OCI-LY1 (cell line): Measurements from ENCODE around the gene ZNF653.

ENCODE experiments used
- H2AFZ ChIP-seq: fragments of 200-600 bp; sonication (generic), shearing (Covaris generic); 2 replicates; pipeline ENCODE4 v1.6.0; 2014; ENCODE audit warnings: antibody characterized with exemption, mild to moderate bottlenecking, low read length
- H3F3A ChIP-seq: fragments of 200-600 bp; sonication (generic), shearing (Covaris generic); 2 replicates; pipeline ENCODE4 v1.6.0; 2014; ENCODE audit warnings: mild to moderate bottlenecking, antibody characterized with exemption, low read length, moderate library complexity; ENCODE audit not compliant: insufficient read depth
- H3K27ac ChIP-seq: fragments of 200-600 bp; sonication (generic); 2 replicates; pipeline ENCODE4 v1.5.1; 2014; ENCODE audit warnings: low read length, mixed run types, mild to moderate bottlenecking, low read depth; ENCODE audit not compliant: poor library complexity, severe bottlenecking
- H3K27me3 ChIP-seq: fragments of 200-600 bp; sonication (generic); 2 replicates; pipeline ENCODE4 v1.6.0; 2014; ENCODE audit warnings: antibody characterized with exemption, mild to moderate bottlenecking, low read length, moderate library complexity; ENCODE audit not compliant: insufficient read depth
- H3K36me3 ChIP-seq: fragments of 200-600 bp; sonication (generic); 2 replicates; pipeline ENCODE4 v1.6.1; 2014; ENCODE audit warnings: mild to moderate bottlenecking, antibody characterized with exemption, low read length, moderate library complexity, mixed read lengths; ENCODE audit not compliant: insufficient read depth
- H3K4me1 ChIP-seq: fragments of 200-600 bp; sonication (generic); 2 replicates; pipeline ENCODE4 v1.5.1; 2014; ENCODE audit warnings: mild to moderate bottlenecking, low read length, moderate library complexity; ENCODE audit not compliant: insufficient read depth, severe bottlenecking
- H3K4me2 ChIP-seq: fragments of 200-600 bp; sonication (generic), shearing (Covaris generic); 2 replicates; pipeline ENCODE4 v1.6.1; 2014; ENCODE audit warnings: low read length
- H3K4me3 ChIP-seq: fragments of 200-600 bp; sonication (generic); 2 replicates; pipeline ENCODE4 v1.5.1; 2014; ENCODE audit warnings: low read length, low read depth, mild to moderate bottlenecking, mixed read lengths; ENCODE audit not compliant: poor library complexity, severe bottlenecking
- H3K79me2 ChIP-seq: fragments of 200-600 bp; shearing (Covaris generic); 2 replicates; pipeline ENCODE4 v1.6.1; 2016; ENCODE audit warnings: mixed run types, low read length, mixed read lengths; ENCODE audit not compliant: insufficient read depth
- H3K9ac ChIP-seq: fragments of 200-600 bp; sonication (generic), shearing (Covaris generic); 2 replicates; pipeline ENCODE4 v1.6.1; 2014; ENCODE audit warnings: mild to moderate bottlenecking, low read length, mixed read lengths
- H3K9me2 ChIP-seq: fragments of 200-600 bp; sonication (generic), shearing (Covaris generic); 2 replicates; pipeline ENCODE4 v1.6.1; 2014; ENCODE audit warnings: low read depth, mild to moderate bottlenecking, low read length, mixed read lengths
- H3K9me3 ChIP-seq: fragments of 200-600 bp; shearing (Covaris generic); 2 replicates; pipeline ENCODE4 v1.6.1; 2014; ENCODE audit warnings: low read length, mixed read lengths
- H4K20me1 ChIP-seq: fragments of 200-600 bp; sonication (generic), shearing (Covaris generic); 2 replicates; pipeline ENCODE4 v1.6.0; 2016; ENCODE audit warnings: mild to moderate bottlenecking, low read length; ENCODE audit not compliant: insufficient read depth
- CTCF ChIP-seq: fragments of 200-600 bp; sonication (generic), shearing (Covaris generic); IDR thresholded peaks from 2 replicates; pipeline ENCODE4 v1.5.1; 2017; ENCODE audit warnings: mild to moderate bottlenecking, antibody characterized with exemption, low read length, moderate library complexity, mixed read lengths
- EZH2 ChIP-seq: fragments of 200-600 bp; sonication (generic), shearing (Covaris generic); IDR thresholded peaks from 2 replicates; pipeline ENCODE4 v1.8.0; 2017; ENCODE audit warnings: borderline replicate concordance, mixed run types, mild to moderate bottlenecking, antibody characterized with exemption, low read length, moderate library complexity, mixed read lengths

ZNF653 gene

GRCh38 chr19:11485245-11485837 is 20.3 kb downstream of the ZNF653 start:
- TF ChIP-seq EZH2 = no peak
- TF ChIP-seq CTCF = no peak
- no peak overlapping the region for H3K27ac ChIP-seq
- H3K9me3 ChIP-seq = no peaks in the 10 kb centered on the region
- H3K36me3 ChIP-seq = peaks cover 7% of the 10 kb centered on the region; the same call in 1 of the 2 replicates
- H3K9ac ChIP-seq = no peak overlapping the region
- H3K27me3 ChIP-seq = no peaks in the 10 kb centered on the region
- no peak overlapping the region for H2AFZ ChIP-seq
- H4K20me1 ChIP-seq = no peaks in the 10 kb centered on the region
- H3K9me2 ChIP-seq = no peaks in the 10 kb centered on the region
- H3K4me2 ChIP-seq = no peak overlapping the region
- H3F3A ChIP-seq = no peaks in the 10 kb centered on the region
- peaks cover 19% of the 10 kb centered on the region for H3K4me1 ChIP-seq
- no peaks in the 10 kb centered on the region for H3K79me2 ChIP-seq
- no peak overlapping the region for H3K4me3 ChIP-seq

GRCh38 chr19:11483366-11484111 is 22.1 kb downstream of the ZNF653 start:
- no peaks in the 10 kb centered on the region for H3K36me3 ChIP-seq
- H3K27me3 ChIP-seq = no peaks in the 10 kb centered on the region
- H3K27ac ChIP-seq = no peak overlapping the region
- H4K20me1 ChIP-seq = no peaks in the 10 kb centered on the region
- H3K9me2 ChIP-seq = no peaks in the 10 kb centered on the region
- no peak for TF ChIP-seq EZH2
- TF ChIP-seq CTCF = no peak
- H3F3A ChIP-seq = no peaks in the 10 kb centered on the region
- H3K4me1 ChIP-seq = peaks cover 19% of the 10 kb centered on the region
- no peak overlapping the region for H3K4me3 ChIP-seq
- H3K9me3 ChIP-seq = no peaks in the 10 kb centered on the region
- no peak overlapping the region for H3K4me2 ChIP-seq
- H2AFZ ChIP-seq = no peak overlapping the region
- no peaks in the 10 kb centered on the region for H3K79me2 ChIP-seq
- H3K9ac ChIP-seq = no peak overlapping the region

GRCh38 chr19:11482384-11483050 is 23.1 kb downstream of the ZNF653 start:
- peak overlapping the region; percentile 65 for H3K9ac ChIP-seq
- H3K27ac ChIP-seq = peak overlapping the region; percentile 62
- H3K27me3 ChIP-seq = no peaks in the 10 kb centered on the region

More at GRCh38 chr19:11482384-11483050, 23.1 kb downstream of the ZNF653 start:
- Histone ChIP-seq H3K4me2 (peak overlapping the region; percentile 65), H3K9me2 (no peaks in the 10 kb centered on the region), H3K4me1 (peaks cover 19% of the 10 kb centered on the region), H2AFZ (no peak overlapping the region), H3K9me3 (no peaks in the 10 kb centered on the region), H3K79me2 (no peaks in the 10 kb centered on the region), H4K20me1 (no peaks in the 10 kb centered on the region), H3K36me3 (no peaks in the 10 kb centered on the region), H3K4me3 (peak overlapping the region; percentile 56), H3F3A (no peaks in the 10 kb centered on the region)
- no peak for TF ChIP-seq EZH2
- peak; percentile 82 for TF ChIP-seq CTCF
